NCI-H1417 treated with DMSO at 0.1 percent for 48 hours (cell line): ENCODE results near the gene ILDR2.
"Not testable (repeated sequence)": the region's sequence is repeated elsewhere in the genome, so short reads cannot be mapped to it uniquely, and the experiment has no call there.

Experiments used
- DNase-seq: peaks from one replicate; lab custom pipeline; 2025; lab: John Stamatoyannopoulos, UW

ILDR2 gene

GRCh38 chr1:166888373-166889111 lies 86.8 kb downstream of the ILDR2 start:
- DNase-seq = no peak

DNA sequence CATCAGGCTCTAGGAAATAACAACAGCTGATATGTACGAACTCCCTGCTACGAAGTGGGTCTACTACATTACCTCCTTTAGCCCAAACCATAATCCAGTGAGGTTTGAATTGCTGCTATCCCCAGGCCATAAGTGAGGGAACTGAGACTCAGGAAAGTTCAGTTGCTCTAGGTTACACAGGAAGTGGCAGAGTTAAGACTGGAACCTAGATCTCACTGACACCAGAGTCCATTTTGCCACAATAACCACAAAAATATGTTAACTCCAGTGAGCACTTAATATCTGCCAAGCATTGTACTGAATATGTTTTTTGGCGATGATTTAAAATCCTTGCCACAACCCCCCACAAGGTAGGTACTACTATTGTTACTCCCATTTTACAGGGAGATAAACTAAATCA lies 90.4 kb downstream of the ILDR2 start:
- DNase-seq = no peak

DNA sequence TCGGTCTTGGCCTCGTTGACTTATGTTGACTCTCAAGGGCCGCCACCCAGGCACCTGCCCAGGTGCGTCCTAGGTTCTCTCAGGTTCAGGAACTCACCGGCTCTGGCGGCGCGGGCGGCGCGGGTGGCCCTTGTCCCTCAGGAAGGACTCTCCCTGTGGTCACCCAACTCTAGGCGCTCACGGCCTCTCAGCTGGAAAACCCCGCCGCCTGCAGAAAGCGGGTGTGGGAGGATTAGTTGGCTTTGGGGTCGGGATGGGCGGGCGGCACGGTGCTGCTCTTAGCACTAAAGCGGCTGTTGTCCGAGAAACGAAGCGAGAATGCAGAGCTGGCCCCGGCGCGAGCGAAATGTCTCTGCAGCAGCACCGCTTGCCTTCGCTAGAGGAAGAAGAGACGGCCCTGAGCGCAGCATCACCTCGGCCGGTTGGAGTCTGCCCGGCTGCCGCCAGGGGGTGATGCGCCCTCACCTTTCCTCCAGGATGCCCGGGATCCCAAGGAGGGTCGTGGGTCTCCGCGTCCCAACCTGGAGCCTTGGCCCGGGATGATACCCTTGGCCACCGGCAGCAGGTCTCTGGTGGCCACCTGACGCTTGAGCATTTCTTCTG lies 91.2 kb downstream of the ILDR2 start:
- DNase-seq = no peak

DNA sequence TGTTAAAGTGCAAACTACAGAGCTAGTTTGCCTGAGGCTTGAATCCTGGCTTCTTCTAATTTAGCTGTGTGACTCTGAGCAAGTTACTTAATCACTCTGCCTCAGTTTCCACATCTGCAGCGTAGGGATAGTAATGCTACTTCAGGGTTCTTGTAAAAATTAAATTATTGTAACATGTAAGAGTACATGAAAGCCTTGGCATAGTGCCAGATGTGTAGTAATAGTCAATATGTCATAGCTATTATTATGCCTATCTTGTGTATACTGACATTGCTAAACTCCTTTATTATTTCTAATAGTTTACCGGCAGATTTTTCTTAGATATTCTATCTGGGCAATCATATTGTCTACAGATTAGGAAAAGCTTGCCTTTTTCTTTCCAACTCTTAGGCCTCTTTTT lies 92.4 kb downstream of the ILDR2 start:
- DNase-seq = no peak

DNA sequence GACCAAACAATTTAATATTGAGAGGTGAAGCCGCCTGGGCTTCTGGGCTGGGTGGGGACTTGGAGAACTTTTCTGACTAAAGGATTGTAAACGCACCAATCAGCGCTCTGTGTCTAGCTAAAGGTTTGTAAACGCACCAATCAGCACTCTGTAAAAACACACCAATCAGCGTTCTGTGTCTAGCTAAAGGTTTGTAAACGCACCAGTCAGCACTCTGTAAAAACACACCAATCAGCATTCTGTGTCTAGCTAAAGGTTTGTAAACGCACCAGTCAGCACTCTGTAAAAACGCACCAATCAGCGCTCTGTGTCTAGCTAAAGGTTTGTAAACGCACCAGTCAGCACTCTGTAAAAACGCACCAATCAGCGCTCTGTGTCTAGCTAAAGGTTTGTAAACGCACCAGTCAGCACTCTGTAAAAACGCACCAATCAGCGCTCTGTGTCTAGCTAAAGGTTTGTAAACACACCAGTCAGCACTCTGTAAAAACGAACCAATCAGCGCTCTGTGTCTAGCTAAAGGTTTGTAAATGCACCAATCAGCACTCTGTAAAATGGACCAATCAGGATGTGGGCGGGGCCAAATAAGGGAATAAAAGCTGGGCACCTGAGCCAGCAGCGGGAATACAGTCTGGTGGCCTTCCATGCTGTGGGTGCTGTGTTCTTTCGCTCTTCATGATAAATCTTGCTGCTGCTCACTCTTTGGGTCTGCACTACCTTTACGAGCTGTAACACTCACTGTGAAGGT lies 97.0 kb downstream of the ILDR2 start:
- not testable (repeated sequence) for DNase-seq

DNA sequence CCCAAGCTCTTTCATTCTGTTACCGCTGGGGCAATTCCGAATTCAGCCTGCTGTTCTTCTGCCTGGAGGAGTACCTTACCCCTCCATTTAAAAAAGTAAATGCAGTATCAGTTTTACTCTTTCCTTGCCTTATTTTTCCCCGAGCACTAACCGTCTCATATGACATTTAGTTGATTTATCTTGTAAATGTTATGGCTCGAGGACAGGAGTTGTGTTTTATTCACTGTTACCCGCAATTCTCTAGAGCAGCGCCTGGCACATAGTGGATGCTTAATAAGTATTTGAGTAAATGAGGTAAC lies 98.9 kb downstream of the ILDR2 start:
- DNase-seq = no peak

DNA sequence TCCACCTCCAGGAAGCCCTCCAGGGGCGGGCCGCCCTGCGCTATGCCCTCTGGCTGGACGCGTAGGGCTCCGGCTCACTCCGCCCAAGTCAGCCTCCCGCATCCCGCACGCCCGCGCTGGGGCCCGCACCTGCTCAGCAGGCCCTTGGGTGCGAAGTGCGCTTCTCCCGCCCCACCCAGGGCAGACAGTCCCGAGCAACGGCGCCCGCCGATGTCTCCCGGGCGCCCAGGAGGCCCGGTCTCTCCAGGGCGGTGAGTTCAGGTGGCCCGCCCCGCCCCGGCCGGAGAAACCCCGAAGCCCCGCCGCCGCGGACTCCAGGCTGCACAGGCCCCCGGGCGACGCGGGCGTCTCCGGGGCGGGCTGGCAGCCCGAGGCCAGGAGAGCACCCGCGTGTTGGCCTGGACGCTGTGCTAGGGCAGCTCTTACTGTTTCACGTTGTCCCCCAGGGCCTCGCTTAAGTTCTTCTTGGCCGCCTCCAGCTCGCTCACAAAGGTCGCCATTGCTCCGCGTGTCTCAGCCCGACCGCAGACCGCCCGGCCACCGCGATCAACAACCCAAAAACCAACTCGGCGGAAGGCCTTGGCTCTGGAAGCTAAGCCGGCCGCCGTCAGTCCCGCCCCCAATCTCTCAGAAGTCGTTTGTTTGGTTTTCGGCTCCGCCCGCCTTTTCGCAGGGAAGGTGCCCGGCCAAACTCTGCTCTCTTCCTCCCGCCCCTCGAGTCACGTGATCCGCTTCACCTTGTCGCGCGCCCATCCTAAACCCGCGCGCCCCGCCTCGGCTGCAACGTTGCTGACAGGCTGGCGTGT lies 99.4 kb downstream of the ILDR2 start, which contains the start of gene TADA1:
TADA1 (minus strand) TSS at position 531 of the 806 bp plus-strand sequence; CDS start at position 500, 31 bp downstream.
- DNase-seq = peak; percentile 85

GRCh38 chr1:166875302-166875733 lies 100.0 kb downstream of the ILDR2 start:
- DNase-seq = no peak

- no peak for DNase-seq
These were observed 100.9 kb downstream of the ILDR2 start for GRCh38 chr1:166874464-166874863.

DNA sequence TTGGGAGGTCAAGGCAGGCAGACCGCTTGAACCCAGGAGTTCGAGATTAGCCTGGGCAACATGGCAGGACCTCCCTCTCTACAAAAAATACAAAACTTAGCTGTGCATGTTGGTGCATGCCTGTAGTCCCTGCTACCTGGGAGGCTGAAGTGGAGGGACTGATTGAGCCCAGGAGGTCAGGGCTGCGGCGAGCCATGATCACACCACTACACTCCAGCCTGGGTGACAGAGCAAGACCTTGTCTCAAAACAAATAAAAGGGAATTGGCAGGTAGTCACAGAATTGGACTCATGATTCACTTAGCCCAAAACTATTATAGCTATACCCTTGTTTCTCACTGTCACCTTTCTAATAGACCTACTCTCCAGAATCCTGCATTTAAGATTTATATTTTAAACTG lies 104.8 kb downstream of the ILDR2 start:
- no peak for DNase-seq

- no peak for DNase-seq
These were observed 105.8 kb downstream of the ILDR2 start for GRCh38 chr1:166869318-166870099.

GRCh38 chr1:166868639-166869038 lies 106.7 kb downstream of the ILDR2 start:
- no peak for DNase-seq

DNA sequence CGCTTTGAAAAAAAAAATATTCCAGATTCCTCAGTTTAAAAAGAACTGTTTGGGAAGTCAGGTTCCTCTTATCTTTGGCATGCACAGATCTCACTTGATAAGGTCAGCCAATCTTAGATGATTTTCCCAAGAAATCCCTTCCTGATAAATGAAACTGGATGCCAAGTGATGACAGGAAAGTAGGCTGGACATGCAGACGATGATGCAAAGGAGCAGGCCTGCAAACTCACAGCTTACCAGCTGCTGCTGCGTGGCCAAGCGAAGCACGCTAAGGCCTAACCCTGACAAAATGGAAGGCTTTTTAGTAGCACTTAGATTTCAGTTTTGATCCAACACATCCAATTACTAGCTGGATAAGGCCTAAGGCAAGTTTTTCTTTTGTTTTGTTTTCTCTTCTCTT lies 109.4 kb downstream of the ILDR2 start:
- DNase-seq = no peak

DNA sequence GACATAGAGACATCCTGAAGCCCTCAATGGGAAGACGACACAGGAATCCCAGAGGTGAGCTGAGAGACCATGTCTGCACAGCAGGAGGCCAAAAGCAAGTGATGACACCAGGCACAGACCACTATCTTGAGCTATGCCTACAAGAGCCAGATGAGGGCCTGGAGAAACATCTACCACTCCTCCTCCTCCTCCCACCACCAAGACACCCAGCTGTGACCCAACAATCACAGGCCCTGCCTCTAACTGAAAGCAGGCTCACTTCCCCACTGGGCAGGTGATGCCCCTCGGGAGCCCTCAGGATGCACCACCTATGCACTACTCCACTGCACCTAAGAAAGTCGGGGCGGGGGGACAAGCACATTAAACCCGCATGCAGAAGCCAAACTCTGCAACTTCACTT lies 115.7 kb downstream of the ILDR2 start:
- no peak for DNase-seq

GRCh38 chr1:166858726-166859419 lies 116.5 kb downstream of the ILDR2 start:
- no peak for DNase-seq
